ENCODE measurements around the gene ZNF318. TPM values are rescaled to one million over a fixed set of nuclear protein-coding genes. Genes with fewer than 3 reads are reported as not detected.

ZNF318 gene, protein sequence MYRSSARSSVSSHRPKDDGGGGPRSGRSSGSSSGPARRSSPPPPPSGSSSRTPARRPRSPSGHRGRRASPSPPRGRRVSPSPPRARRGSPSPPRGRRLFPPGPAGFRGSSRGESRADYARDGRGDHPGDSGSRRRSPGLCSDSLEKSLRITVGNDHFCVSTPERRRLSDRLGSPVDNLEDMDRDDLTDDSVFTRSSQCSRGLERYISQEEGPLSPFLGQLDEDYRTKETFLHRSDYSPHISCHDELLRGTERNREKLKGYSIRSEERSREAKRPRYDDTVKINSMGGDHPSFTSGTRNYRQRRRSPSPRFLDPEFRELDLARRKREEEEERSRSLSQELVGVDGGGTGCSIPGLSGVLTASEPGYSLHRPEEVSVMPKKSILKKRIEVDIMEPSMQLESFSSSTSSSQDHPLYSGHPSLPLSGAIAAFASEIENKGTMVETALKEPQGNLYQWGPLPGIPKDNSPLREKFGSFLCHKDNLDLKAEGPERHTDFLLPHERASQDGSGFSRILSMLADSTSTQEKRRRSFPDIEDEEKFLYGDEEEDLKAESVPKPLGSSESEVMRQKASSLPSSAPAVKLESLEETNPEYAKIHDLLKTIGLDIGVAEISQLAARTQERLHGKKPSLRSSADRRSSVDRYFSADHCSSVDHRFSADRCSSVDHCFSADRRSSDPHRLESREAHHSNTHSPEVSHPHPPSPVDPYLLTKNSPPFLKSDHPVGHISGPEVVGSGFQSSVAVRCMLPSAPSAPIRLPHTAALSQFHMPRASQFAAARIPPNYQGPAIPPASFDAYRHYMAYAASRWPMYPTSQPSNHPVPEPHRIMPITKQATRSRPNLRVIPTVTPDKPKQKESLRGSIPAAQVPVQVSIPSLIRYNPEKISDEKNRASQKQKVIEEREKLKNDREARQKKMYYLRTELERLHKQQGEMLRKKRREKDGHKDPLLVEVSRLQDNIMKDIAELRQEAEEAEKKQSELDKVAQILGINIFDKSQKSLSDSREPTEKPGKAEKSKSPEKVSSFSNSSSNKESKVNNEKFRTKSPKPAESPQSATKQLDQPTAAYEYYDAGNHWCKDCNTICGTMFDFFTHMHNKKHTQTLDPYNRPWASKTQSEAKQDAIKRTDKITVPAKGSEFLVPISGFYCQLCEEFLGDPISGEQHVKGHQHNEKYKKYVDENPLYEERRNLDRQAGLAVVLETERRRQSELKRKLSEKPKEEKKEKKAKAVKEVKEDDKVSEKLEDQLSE (N-terminal part only)
- 11.4 to 15.9 TPM (median 14.6 TPM) in 3 replicates for polyA plus RNA-seq
- polyA plus RNA-seq (2011; ENCODE audit: low read depth): 7.6 TPM
- polyA plus RNA-seq (2011; cell fraction: cytosol; rRNA removed): 7.9 and 12.9 TPM in 2 replicates
- 29.3 and 36.5 TPM in 2 replicates for polyA plus RNA-seq (2011; cell fraction: nucleus; rRNA removed)
- 5.6 and 11.5 TPM in 2 replicates for polyA plus RNA-seq (2012; ENCODE audit: low replicate concordance)
- polyA minus RNA-seq: 27.8 to 33.7 TPM (median 29.8 TPM) in 3 replicates
- polyA minus RNA-seq (2011; cell fraction: cytosol; rRNA and poly(A)+ RNA removed): 13.2 TPM
- polyA minus RNA-seq (2011; cell fraction: nucleus; rRNA and poly(A)+ RNA removed): 19.5 and 30.5 TPM in 2 replicates

DNA sequence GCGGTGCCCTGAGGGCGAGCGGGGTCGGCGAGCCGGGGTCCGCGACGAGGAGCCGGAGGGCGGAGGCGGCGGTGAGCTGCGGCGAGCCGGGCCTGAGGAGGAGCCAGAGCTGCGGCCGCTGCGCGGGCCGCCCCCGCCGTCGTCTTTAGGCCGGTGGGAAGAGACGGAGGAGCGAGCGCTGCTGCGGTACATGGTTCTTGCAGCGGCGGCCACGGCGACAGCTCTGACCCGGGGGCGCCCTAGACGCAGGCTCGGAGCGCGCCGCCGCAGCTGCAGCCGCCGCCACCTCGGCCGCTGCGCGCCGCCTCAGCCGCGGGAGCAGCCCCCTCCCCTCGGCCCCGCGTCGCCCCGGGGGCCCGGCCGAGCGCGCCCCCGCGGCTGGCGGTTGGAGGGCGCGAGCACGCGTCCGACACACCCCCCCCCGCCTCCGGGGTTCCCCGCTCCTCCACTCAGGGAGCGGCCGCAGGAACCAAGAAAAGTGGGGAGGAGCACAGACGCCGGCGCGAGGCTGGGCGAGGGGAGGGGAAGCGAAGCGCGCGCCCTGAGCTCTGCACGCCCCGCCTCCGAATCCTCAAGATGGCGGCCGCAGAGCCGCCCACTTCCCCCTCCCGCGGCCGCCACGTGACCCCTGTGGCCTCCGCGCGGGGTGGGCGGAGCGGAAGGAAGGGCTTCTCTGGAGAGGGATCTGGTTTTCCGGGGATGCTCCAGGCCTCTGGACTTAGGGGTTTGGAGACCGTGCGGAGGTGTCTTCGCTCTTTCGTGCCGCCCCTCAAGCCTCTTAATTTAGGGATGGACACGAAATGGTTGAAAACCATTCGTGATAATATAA lies at the start of gene ZNF318:
Gene ZNF318, minus strand, starts transcription at position 474 of the 829 bp plus-strand sequence. Its CDS starts 282 bp downstream, at position 192.
- FAIRE-seq (no peak), DNase-seq (ENCODE audit: low read depth, low spot score) (peak; percentile 75)
- H3K36me3 ChIP-seq (ENCODE audit: control insufficient read depth in 2 of 2, extremely low read depth in 1 of 2, insufficient read depth in 2 of 2, low read length in 2 of 2): peaks cover 4% of the 10 kb centered on the region in 2 experiments
- peak within 1 kb of the TSS; percentile 95 for H3K4me2 ChIP-seq (ENCODE audit: control insufficient read depth, extremely low read depth, insufficient read depth, low read depth, low read length)
- H3K9ac ChIP-seq (ENCODE audit: control insufficient read depth, extremely low read depth, insufficient read depth, low read length): peak within 1 kb of the TSS; percentile 68
- H3K4me3 ChIP-seq (ENCODE audit: control insufficient read depth in 2 of 3, extremely low read depth in 1 of 3, insufficient read depth in 2 of 3, low read depth in 1 of 3, low read length in 3 of 3): peak within 1 kb of the TSS; percentile 61 to 76 (median 74)
- H3K79me2 ChIP-seq (ENCODE audit: control insufficient read depth, insufficient read depth, low read length): peaks cover 24% of the 10 kb centered on the region
- H4K20me1 ChIP-seq (ENCODE audit: control insufficient read depth, extremely low read depth, insufficient read depth, low read length): no peaks in the 10 kb centered on the region
- no peaks in the 10 kb centered on the region for H3K27me3 ChIP-seq (ENCODE audit: control insufficient read depth, extremely low read depth, insufficient read depth, low read length)
- H3K27ac ChIP-seq (ENCODE audit: control insufficient read depth, insufficient read depth, low read length): peak within 1 kb of the TSS; percentile 78
- H3K9me1 ChIP-seq (ENCODE audit: control insufficient read depth, extremely low read depth, insufficient read depth, low read length): no peaks in the 10 kb centered on the region
- peaks cover 29% of the 10 kb centered on the region for H3K4me1 ChIP-seq (ENCODE audit: control insufficient read depth, extremely low read depth, insufficient read depth, low read length)
- H2AFZ ChIP-seq (ENCODE audit: control insufficient read depth, low read length): peak within 1 kb of the TSS; percentile 45
- H3K9me3 ChIP-seq (ENCODE audit: control insufficient read depth, low read depth, low read length): no peaks in the 10 kb centered on the region
- TF ChIP-seq, protein P1, sequence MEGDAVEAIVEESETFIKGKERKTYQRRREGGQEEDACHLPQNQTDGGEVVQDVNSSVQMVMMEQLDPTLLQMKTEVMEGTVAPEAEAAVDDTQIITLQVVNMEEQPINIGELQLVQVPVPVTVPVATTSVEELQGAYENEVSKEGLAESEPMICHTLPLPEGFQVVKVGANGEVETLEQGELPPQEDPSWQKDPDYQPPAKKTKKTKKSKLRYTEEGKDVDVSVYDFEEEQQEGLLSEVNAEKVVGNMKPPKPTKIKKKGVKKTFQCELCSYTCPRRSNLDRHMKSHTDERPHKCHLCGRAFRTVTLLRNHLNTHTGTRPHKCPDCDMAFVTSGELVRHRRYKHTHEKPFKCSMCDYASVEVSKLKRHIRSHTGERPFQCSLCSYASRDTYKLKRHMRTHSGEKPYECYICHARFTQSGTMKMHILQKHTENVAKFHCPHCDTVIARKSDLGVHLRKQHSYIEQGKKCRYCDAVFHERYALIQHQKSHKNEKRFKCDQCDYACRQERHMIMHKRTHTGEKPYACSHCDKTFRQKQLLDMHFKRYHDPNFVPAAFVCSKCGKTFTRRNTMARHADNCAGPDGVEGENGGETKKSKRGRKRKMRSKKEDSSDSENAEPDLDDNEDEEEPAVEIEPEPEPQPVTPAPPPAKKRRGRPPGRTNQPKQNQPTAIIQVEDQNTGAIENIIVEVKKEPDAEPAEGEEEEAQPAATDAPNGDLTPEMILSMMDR (optimal IDR thresholded peaks at IDR 0.05 in 1 of 3, IDR thresholded peaks at IDR 0.05 in 1 of 3, conservative IDR thresholded peaks at IDR 0.05 in 1 of 3; ENCODE audit: extremely low read depth in 1 of 3, insufficient read depth in 2 of 3, low read length in 3 of 3): no peak
- no peak for TF ChIP-seq EZH2 (IDR thresholded peaks at IDR 0.05; ENCODE audit: low read length)
- dilution Hi-C loops (cut with MboI; ENCODE audit: extremely low pct_ligation_motif_present, low sequenced_read_pairs): no loop called here

All from keratinocyte (primary cell).